ENCODE data around the gene WASF2.

DNA sequence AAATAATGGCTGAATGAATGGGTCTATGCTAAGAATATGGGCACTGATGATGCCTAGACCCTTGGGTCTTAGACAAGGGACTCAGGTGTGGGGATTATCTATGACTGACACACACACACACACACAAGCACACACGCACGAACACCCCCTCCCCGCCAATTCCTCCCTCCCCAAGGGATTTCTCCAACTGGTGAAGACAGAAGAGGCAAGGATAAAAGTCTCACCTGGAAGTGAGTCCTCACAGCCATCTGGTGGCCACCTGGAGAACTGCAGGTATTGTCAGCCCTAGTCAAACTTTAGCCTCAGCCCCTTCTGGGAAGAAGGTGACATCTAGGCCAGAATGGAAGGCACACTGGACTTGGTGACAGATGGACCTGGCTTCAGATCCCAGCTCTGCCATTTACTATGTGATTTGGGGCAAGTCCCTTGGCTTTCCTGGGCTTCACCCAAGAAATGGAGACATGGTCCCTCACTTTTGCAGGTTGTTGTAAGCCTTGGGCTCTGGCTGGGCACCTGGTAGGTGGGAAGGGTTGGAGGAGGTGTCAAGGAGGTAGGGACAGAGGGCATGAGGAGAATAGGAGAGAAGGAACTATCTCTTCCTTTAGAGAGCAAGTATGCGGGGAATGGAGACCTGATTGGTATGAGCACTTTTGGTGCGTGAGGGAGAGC is 101.5 kb downstream of the WASF2 start:
- no peak for TF ChIP-seq POLR2AphosphoS5 (IDR thresholded peaks at IDR 0.05; ENCODE audit: low read depth, low read length)
- TF ChIP-seq POLR2A (IDR thresholded peaks at IDR 0.05; ENCODE audit: low read depth, low read length), result no peak
- no peak for TF ChIP-seq TAF1 (IDR thresholded peaks at IDR 0.05; ENCODE audit: low read depth, low read length)
- TF ChIP-seq SPI1 (IDR thresholded peaks at IDR 0.05; ENCODE audit: low read depth, low read length), result no peak

Data from GM12891 (cell line).